HUDEP-2 (cell line): ENCODE data around the gene FLACC1.

Experiments
- DNase-seq, 76 experiments: peaks; one replicate each; lab custom pipeline; 2025; ENCODE audit not compliant: unreplicated experiment in 76 of 76; lab: John Stamatoyannopoulos, UW

Gene FLACC1

GRCh38 chr2:201280191-201281040 lies 76.7 kb downstream of the FLACC1 start:
- no peak for DNase-seq

- no peak for DNase-seq
These were observed 78.1 kb downstream of the FLACC1 start for GRCh38 chr2:201279079-201279478.

- no peak for DNase-seq
These were observed 80.6 kb downstream of the FLACC1 start for GRCh38 chr2:201276511-201276910.

- DNase-seq: no peak
These were observed 81.2 kb downstream of the FLACC1 start for GRCh38 chr2:201275990-201276389.

GRCh38 chr2:201275069-201275468 lies 82.1 kb downstream of the FLACC1 start:
- DNase-seq: no peak

- no peak for DNase-seq
These were observed 83.7 kb downstream of the FLACC1 start for GRCh38 chr2:201273330-201273983.

- DNase-seq: no peak
These were observed 85.2 kb downstream of the FLACC1 start for GRCh38 chr2:201271917-201272316.

- DNase-seq: peak in 3 of 76 experiments; percentile 14 to 35 (median 33)
These were observed 86.7 kb downstream of the FLACC1 start for GRCh38 chr2:201270293-201271001.

GRCh38 chr2:201269764-201270163 lies 87.4 kb downstream of the FLACC1 start:
- DNase-seq: peak in 7 of 76 experiments; percentile 9 to 49 (median 24)

GRCh38 chr2:201267278-201268030 lies 89.7 kb downstream of the FLACC1 start:
- DNase-seq: no peak

- no peak for DNase-seq
These were observed 90.5 kb downstream of the FLACC1 start for GRCh38 chr2:201266629-201267028.

- DNase-seq: no peak
These were observed 92.5 kb downstream of the FLACC1 start for GRCh38 chr2:201264472-201265173.

- no peak for DNase-seq
These were observed 93.4 kb downstream of the FLACC1 start for GRCh38 chr2:201263779-201264178.

- no peak for DNase-seq
These were observed 94.4 kb downstream of the FLACC1 start for GRCh38 chr2:201262718-201263117.

GRCh38 chr2:201261906-201262305 lies 95.2 kb downstream of the FLACC1 start:
- no peak for DNase-seq

- DNase-seq: no peak
These were observed 95.7 kb downstream of the FLACC1 start for GRCh38 chr2:201261471-201261870.

- DNase-seq: peak in 22 of 76 experiments; percentile 4 to 51 (median 24)
These were observed 96.8 kb downstream of the FLACC1 start, which contains the start of gene CASP8 for GRCh38 chr2:201260302-201260800. CASP8 (plus strand) TSS chr2:201260536; CDS start chr2:201266487, 5,951 bp downstream.

GRCh38 chr2:201258666-201259615 lies 98.2 kb downstream of the FLACC1 start:
- peak in 8 of 76 experiments; percentile 41 to 78 (median 64) for DNase-seq
